C4-2B (cell line): ENCODE measurements around the gene TEX11.

Source experiments
- H3K27ac ChIP-seq: fragments of 450-650 bp; 2 replicates; pipeline ENCODE4 v1.5.1; 2017
- ZFX ChIP-seq: fragments of 450-650 bp; IDR thresholded peaks from 2 replicates; pipeline ENCODE4 v1.6.1; 2017
- TF ChIP-seq, protein P1 (sequence below): fragments of 450-650 bp; conservative IDR thresholded peaks from 2 replicates; pipeline ENCODE4 v1.5.1; 2017; ENCODE audit warnings: mild to moderate bottlenecking

The TEX11 gene

DNA sequence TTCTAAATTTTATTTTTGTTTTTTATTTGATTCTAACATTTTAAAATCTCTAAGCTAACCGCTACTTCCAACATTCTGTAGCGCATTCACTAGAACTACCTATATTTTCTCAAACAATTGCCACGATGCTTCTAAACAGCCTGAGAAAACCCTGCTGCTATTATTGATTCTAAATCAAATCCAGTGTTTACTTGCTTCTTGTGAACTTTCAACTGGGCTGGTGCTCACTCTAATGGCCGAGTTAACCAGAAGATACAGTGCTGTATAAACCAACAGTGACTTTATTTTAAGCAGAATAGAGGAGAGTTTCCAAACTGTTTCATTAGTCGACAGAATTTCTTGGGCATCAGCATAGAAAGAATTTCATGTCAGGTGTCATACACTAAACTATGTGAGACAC lies 353.6 kb downstream of the TEX11 start:
- H3K27ac ChIP-seq, result no peak overlapping the region
- TF ChIP-seq, protein P1, sequence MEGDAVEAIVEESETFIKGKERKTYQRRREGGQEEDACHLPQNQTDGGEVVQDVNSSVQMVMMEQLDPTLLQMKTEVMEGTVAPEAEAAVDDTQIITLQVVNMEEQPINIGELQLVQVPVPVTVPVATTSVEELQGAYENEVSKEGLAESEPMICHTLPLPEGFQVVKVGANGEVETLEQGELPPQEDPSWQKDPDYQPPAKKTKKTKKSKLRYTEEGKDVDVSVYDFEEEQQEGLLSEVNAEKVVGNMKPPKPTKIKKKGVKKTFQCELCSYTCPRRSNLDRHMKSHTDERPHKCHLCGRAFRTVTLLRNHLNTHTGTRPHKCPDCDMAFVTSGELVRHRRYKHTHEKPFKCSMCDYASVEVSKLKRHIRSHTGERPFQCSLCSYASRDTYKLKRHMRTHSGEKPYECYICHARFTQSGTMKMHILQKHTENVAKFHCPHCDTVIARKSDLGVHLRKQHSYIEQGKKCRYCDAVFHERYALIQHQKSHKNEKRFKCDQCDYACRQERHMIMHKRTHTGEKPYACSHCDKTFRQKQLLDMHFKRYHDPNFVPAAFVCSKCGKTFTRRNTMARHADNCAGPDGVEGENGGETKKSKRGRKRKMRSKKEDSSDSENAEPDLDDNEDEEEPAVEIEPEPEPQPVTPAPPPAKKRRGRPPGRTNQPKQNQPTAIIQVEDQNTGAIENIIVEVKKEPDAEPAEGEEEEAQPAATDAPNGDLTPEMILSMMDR, result no peak
- TF ChIP-seq ZFX, result no peak

DNA sequence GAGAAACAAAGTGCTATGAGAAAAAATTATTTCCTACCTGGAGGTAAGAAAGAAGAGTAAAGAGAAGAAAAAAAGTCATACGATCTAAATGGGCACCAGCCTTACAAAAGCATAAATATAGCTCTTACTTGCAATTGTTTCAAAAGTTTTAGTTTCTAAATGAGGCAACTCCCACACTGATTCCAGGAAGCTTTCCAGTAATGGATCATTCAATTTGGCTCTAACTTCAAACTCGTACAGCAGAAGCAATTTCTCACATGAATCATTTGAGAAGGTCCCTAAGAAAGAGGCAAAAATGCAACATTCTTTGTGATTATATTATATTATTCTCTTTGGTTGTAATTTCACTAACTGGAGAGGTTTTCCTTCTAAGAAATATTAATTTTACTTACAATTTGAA lies 354.0 kb downstream of the TEX11 start:
- TF ChIP-seq, protein P1, result peak; percentile 19
- TF ChIP-seq ZFX, result no peak
- no peak overlapping the region for H3K27ac ChIP-seq

DNA sequence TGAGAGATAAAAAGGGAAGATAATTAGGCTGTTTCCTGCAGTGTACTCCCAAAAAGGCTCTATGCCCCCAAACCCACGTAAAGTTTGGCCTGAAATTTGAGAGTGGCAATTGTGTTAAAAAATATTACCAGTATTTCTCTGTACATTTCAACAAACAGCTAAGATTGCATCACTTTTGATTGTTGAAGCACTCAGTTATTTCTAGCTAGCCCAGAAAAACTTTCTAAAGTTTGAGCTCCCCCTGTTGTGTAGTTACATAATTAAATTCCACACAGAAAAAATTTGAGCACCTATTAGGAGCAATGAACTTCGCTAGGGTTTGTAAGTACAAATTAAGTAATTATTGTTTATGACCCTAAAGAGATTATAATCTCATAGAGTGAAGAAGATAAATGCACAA lies 354.4 kb downstream of the TEX11 start:
- H3K27ac ChIP-seq, result no peak overlapping the region
- TF ChIP-seq, protein P1, result peak; percentile 42
- TF ChIP-seq ZFX, result no peak

DNA sequence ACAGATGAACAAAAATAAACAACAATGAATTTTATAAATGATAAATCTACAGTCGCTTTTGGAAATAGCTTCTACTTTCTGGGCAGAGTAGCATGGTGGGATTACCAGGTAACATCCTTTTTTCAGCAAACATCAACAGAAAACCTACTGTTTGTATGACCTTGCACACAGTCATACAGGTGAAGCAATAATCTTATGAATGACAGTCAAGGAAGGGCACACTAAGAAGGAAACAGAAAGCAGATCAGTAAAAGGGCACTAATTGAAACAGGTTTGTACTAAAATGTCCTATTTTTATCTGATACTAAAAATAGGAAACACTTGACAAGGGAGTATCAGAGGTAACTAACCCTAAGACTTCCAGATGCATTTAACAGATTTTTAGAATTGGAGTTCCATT lies 355.0 kb downstream of the TEX11 start:
- H3K27ac ChIP-seq, result no peak overlapping the region
- TF ChIP-seq ZFX, result no peak
- TF ChIP-seq, protein P1, result no peak

DNA sequence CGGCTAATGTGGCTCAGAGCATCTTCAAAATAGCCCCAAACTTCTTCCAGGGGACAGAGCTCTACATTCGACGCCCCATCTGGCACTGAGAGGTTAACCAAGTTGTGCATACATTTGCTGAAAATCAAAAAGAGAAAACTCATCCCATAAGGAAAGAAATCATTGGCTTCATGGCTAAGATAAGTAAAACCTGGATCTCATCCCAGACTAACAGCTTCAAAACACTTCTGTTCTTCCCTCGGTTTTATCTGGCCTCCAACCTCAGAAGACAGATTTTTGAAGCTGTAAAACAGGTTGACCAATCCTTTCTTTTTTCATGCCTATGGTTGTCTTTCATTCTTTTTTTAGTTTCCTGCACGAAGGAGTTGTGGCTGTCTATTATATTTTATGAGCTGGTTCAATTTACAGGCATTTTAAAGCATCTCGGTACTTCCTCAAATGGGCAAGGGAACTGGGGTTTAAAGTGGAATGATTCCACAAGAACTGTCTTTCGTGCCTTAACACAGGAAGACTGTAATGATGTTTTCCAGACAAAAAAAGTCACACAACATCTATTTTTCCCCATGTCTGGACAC lies 356.3 kb downstream of the TEX11 start:
- TF ChIP-seq, protein P1, result no peak
- TF ChIP-seq ZFX, result no peak
- H3K27ac ChIP-seq, result no peak overlapping the region

DNA sequence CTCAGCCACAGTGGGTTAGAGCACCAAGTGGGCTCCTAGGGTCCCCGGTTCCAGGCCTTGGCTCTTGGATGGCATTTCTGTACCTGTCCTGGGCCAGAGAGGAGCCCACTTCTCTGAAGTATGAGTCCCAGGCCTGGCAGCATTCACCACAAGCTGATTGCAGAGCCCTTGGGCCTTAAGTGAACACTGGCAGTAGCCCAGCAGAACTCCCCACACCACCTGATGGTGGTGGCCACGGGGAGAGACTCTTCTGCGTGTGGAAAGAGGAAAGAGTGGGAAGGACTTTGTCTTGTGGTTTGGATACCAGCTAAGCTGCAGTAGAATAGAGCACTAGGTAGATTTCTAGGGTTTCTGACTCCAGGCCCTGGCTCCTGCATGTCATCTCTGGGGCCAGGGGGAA lies 359.1 kb downstream of the TEX11 start:
- no peak for TF ChIP-seq ZFX
- TF ChIP-seq, protein P1, result no peak
- no peak overlapping the region for H3K27ac ChIP-seq

DNA sequence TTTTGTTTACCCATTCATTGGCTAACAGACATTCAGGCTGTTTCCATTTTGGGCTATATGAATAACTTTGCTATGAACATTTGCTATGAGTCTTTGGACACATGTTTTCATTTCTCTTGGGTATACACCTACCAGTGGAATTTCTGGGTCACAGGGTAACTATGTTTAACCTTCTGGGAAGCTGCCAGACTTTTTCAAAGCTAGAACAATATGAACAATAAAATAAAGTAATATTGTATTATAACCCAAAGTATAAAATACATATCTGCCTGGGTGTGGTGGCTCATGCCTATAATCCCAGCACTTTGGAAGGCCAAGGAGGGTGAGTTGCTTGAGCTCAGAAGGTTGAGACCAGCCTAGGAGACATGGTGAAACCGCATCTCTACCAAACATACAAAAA lies 373.3 kb downstream of the TEX11 start:
- TF ChIP-seq, protein P1, result no peak
- no peak for TF ChIP-seq ZFX
- no peak overlapping the region for H3K27ac ChIP-seq
